HL-60 (cell line): ENCODE data around the gene INSC.

Experiments
- DNase-seq, 2 experiments: peaks; one replicate each; pipeline ENCODE4 v3.0.0-alpha.2; 2010 to 2020; ENCODE audit warnings: low read depth in 1 of 2, low spot score in 1 of 2
- H3K27ac ChIP-seq: fragments of 250-450 bp; sonication (Bioruptor Pico); replicated peaks from 2 replicates; pipeline ENCODE4 v1.5.1; 2020; ENCODE audit warnings: mild to moderate bottlenecking, moderate library complexity
- H3K27me3 ChIP-seq: fragments of 250-450 bp; sonication (Bioruptor Pico); 2 replicates; pipeline ENCODE4 v1.5.1; 2021; ENCODE audit warnings: mild to moderate bottlenecking, moderate library complexity; ENCODE audit not compliant: insufficient read depth, poor library complexity, severe bottlenecking
- H3K4me3 ChIP-seq: replicated peaks from 2 replicates; pipeline ENCODE4 v1.5.1; 2011; ENCODE audit warnings: mild to moderate bottlenecking, control low read depth, low read length; ENCODE audit not compliant: insufficient read depth
- CTCF ChIP-seq: IDR thresholded peaks from one replicate; pipeline ENCODE4 v1.5.1; 2011; ENCODE audit warnings: low read length, control low read depth, inconsistent platforms; ENCODE audit not compliant: insufficient read depth
- GABPA ChIP-seq: IDR thresholded peaks from 2 replicates; pipeline ENCODE4 v1.6.1; 2012; ENCODE audit warnings: low read depth
- POLR2AphosphoS5 ChIP-seq: IDR thresholded peaks from 2 replicates; pipeline ENCODE4 v1.6.1; 2012; ENCODE audit warnings: low read depth
- SPI1 ChIP-seq: IDR thresholded peaks from 2 replicates; pipeline ENCODE4 v1.6.1; 2012; ENCODE audit warnings: low read depth, mild to moderate bottlenecking, borderline replicate concordance
- TF ChIP-seq, protein P1 (sequence below): IDR thresholded peaks from 2 replicates; pipeline ENCODE4 v1.6.1; 2012; ENCODE audit warnings: low read depth; ENCODE audit not compliant: insufficient replicate concordance

INSC gene

DNA sequence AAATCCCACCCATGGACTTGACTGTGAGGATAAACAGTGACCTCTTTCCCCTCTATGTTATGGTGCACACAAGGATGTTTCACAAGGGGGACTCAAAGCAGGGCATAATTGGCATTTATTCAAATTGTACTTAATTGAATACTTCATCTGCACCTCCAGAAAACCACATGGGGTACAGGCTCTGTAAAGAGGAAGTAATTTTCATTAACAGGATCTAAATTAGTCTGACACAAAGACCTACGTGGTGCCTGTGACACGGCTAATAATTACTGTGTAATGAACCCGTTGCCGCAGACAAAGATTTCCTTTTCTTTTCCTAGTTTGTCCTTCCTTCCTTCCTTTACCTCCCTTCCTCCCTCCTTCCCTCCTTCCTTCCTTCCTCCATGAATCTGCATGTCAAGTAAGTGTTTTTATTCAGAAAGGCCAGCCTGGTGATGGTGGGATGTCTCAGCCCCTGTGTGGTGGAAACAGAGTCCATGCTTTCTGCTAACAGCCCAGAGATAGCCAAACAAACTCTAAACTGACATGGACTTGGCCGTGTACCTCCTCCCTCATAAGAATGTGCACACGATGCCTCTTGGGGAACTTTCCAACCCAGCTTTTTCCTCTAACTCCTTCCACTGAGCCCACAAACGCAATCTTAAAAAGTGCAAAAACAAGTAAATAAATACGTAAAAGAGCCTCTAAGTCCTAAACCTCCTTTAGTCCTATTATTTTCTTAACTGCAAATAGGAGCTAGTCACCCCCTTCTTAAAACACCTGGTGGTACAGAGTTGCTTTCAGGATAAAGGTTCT, 118.8 kb downstream of the INSC start:
- no peak overlapping the region for H3K4me3 ChIP-seq
- no peak for DNase-seq
- no peaks in the 10 kb centered on the region for H3K27me3 ChIP-seq
- no peak overlapping the region for H3K27ac ChIP-seq
- TF ChIP-seq POLR2AphosphoS5 (no peak), CTCF (no peak), SPI1 (no peak), GABPA (no peak)
- TF ChIP-seq, protein P1, sequence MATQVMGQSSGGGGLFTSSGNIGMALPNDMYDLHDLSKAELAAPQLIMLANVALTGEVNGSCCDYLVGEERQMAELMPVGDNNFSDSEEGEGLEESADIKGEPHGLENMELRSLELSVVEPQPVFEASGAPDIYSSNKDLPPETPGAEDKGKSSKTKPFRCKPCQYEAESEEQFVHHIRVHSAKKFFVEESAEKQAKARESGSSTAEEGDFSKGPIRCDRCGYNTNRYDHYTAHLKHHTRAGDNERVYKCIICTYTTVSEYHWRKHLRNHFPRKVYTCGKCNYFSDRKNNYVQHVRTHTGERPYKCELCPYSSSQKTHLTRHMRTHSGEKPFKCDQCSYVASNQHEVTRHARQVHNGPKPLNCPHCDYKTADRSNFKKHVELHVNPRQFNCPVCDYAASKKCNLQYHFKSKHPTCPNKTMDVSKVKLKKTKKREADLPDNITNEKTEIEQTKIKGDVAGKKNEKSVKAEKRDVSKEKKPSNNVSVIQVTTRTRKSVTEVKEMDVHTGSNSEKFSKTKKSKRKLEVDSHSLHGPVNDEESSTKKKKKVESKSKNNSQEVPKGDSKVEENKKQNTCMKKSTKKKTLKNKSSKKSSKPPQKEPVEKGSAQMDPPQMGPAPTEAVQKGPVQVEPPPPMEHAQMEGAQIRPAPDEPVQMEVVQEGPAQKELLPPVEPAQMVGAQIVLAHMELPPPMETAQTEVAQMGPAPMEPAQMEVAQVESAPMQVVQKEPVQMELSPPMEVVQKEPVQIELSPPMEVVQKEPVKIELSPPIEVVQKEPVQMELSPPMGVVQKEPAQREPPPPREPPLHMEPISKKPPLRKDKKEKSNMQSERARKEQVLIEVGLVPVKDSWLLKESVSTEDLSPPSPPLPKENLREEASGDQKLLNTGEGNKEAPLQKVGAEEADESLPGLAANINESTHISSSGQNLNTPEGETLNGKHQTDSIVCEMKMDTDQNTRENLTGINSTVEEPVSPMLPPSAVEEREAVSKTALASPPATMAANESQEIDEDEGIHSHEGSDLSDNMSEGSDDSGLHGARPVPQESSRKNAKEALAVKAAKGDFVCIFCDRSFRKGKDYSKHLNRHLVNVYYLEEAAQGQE: no peak

- H3K4me3 ChIP-seq: no peak overlapping the region
- DNase-seq: no peak
- TF ChIP-seq CTCF (no peak), SPI1 (no peak), GABPA (no peak), POLR2AphosphoS5 (no peak)
- TF ChIP-seq, protein P1: no peak
- no peaks in the 10 kb centered on the region for H3K27me3 ChIP-seq
- H3K27ac ChIP-seq: no peak overlapping the region
Measured at GRCh38 chr11:15234796-15235195, 120.1 kb downstream of the INSC start.

GRCh38 chr11:15236559-15236958, 121.8 kb downstream of the INSC start:
- TF ChIP-seq SPI1: no peak
- TF ChIP-seq, protein P1: no peak
- DNase-seq: no peak
- Histone ChIP-seq H3K27me3 (no peaks in the 10 kb centered on the region), H3K4me3 (no peak overlapping the region), H3K27ac (no peak overlapping the region)
